GM19324 (cell line): ENCODE results near the gene FLYWCH1.

Source experiments
- ATAC-seq: cut with Tn5 transposase; IDR thresholded peaks from one replicate; pipeline ENCODE4 v1.9.1; 2021; ENCODE audit warnings: mild to moderate bottlenecking, moderate library complexity; ENCODE audit not compliant: unreplicated experiment, low FRiP score

Gene FLYWCH1

DNA sequence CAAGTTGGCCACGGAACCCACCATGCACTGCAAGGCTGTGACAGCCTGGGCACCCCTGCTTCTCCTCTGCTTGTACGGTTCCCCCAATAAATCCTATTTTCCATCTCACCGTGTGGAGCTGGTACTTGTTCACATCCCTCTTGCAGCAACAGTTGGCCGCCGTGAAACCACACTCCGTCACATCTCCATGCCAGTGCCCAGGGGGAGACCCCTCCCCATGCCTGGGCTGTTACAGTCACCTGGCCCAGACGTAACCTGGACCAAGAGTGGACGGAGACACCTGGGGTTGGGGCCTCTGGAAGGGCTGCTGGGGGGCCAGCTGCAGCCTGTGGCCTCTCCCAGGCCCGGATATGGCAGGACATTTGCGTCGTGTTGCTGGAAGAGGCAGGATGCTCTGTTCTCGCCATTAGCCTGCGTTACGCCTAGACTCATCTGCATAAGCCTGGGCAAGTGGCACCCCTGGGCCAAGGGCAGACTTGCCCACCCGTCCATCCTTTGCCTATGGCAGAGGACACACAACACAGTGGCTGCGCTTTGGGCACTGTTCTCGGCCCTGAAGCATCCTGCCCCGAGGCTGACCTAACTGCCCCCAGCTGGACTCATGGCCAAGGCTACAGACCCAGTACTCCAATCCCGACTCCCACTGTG lies 38.1 kb downstream of the FLYWCH1 start:
- no peak for ATAC-seq

DNA sequence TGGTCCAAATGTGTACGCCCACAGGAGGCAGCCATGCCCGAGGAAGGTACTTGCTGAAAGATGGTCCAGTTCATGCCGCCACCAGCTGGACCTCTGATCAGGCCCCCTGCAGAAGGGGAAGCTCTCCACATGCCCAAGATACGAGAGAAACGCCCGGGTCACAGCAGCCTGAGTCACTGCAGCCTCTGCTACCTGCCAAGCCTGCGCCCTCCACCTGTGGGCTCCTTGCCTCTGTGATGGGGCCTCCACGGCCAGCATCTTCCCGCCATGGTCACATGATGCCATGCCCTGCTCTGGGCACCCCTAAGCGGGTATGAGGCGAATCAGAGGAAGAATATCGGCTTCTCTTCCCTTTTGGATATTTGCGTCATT lies 38.6 kb downstream of the FLYWCH1 start:
- ATAC-seq: no peak

DNA sequence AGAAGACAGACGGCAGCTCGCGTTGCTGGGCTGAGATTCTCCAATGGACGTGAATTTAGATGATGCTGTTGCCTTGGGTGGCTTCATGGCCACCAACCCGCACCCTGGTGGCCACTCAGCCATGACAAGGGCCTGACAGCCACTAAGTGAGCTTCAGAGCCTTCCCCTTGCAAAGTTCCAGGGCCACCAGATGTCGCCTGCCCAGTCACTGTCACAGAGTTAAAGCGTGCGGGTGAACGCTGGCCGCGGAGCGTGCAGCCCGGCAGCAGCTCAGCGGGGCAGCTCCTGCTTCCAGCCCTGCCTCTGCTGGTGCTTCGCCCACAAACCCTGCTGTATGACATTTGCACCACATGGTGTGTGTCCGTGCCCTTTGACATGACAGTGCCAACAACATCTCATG lies 39.0 kb downstream of the FLYWCH1 start:
- ATAC-seq: no peak

DNA sequence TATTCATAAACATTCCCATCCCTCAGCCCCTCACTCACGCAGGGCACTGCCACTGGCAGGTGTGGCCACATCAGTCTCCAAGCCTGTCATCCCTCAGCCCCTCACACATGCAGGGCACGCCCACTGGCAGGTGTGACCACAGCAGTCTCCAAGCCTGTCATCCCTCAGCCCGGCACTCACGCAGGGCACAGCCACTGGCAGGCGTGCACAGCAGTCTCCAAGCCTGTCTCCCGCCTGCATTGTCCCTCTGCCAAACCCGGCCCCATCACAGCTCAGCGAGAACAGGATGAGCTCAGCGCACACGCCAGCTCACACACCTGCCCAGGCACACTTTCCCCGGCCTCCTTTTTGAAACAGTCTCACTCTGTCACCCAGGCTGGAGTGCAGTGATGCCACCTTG lies 40.9 kb downstream of the FLYWCH1 start:
- no peak for ATAC-seq

DNA sequence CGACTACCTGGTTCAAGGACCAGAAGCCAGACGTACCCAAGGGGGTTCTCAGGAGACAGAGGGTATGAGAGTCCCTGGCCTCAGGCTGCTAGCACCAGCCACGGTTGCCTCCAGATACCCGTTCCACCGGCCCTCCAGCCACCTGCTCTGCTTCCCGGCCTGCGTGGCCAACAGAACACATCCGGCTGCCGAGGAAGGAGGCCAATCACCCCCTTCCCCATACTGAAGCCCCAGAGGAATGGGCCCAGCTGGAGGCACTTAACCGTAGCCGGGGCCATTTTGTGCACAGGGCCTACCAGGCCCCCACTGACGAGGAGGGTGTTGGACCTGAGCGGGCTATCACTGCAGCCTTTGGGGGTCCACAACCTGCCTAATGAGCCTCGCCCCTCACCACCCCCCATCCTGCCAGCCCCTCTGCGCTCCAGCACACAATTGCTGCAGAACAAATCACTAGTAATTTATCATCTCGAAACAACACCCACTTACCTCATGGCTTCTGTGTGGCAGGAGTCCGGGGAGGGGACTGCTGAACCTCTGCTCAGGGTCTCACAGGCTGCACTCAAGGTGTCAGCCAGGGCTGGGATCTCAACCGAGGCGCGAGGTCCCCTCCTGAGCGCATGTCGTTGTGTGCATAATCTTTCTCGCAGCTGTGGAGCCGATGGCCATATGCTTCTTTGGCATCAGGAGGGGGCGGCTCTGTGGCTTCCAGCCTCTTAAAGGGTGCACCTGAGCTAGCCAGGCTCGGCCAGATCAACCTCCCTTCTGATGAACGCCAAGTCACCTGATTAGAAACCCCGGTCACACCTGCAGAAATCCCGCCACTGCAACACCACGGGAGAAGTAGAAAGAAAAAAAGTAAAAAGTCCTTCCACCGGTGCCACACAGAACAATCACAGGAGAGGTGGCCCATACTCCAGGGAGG lies 42.2 kb downstream of the FLYWCH1 start:
- no peak for ATAC-seq

DNA sequence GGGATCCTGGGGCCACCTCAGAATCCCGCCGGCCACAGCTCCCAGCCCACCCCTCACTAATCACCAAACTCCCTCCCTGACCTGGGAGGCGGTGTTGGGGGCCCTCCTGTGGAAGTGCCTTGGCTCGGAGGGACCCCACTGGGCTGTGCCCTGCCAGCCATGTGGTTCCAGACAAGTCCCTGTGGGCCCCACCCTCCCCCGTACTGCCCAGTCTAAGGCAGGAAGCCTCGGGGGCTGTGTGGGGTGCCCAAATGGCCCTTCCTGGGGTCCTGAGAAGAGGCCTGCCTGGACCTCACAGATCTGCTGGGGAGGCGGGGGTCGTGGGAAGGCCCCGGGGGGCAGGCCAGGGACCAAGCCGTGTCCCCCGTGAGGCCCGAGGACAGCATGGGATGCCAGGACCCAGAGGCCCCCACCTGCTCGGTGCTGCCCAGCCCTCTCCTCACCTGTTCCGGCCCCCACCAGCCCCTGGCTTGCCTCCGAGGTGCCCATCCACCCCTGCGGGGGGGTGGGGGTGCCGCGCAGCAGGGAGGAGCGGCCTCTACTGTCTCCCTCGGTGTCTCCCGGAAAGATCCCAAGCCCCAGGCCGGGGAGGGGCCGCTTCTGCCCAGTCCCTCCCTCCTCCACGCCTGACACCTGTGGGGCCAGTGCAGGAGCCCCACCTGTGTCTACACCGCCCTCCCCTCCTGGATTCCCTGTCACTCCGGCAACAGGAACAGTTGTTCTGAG lies 43.1 kb downstream of the FLYWCH1 start:
- no peak for ATAC-seq

DNA sequence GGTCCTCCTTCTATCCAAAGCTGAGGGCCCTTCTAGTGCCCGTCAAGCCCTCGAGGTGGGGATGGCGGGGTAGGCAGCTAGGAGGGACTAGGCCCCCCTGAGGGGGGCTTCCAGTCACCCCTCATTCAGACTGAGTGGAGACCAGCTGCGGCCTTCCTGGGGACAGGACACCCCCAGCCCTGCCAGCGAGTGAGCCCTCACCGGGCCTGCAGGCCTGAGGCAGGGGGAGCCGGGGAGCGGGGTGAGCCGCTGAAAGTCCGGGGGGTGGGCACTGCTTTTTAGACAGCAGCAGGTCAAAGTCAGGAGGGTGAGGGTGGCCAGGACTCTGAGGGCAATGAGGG lies 43.7 kb downstream of the FLYWCH1 start:
- no peak for ATAC-seq

DNA sequence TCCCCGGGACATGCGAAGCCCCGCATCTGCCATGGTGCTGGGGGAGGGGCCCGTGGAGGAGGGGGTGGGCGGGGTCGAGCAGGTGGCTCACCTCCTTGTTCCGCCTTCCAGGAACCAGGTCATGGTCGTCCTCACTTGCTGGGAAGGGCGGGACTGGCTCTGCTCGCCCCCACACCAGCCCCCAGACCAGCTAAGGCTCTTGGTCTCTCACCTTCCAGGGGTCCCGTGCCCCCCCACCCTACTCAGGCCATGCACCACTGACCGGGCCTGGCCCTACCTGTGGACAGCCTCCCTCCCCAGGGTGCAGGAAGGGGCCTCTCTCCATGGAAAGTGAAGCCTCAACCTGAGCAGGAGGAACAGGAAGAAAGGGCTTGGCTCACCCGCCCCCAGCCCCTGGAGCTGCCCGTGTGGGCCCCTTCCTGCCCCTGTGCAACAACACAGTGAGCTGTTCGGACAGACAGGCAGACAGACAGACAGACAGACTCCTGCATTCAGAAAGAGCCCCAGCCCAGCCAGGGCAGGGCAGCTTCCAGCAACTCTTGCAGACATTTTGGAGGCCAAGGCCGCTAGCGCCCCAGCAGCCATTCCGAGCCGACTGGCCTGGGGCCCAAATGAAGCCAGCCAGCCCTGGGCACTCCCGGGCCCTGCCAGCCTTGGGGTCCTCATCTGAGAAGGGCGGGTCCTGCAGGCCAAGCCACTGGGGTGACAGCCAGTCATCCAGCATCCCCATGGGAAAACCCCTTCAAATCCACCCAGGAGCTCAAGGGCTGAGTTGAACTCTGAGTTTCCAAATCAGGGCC lies 44.2 kb downstream of the FLYWCH1 start:
- no peak for ATAC-seq

DNA sequence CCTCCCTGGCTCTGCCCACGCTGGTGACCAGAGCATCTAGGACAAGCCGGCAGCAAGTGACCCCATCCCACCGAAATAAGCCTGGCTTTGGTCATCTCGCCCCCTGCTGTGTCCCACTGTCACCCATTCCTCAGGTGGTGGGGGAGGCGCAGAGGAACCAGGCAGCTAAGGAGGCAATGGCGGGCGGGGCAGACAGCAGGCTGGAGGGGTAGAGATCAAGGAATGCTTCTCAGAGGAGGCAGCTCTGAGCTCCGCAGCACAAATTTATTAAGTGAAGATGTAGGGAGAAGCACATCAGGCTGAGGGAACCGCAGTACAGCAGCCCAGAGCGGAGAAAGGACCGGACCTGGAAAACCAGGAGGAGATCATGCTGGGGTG lies 44.8 kb downstream of the FLYWCH1 start:
- ATAC-seq: no peak

DNA sequence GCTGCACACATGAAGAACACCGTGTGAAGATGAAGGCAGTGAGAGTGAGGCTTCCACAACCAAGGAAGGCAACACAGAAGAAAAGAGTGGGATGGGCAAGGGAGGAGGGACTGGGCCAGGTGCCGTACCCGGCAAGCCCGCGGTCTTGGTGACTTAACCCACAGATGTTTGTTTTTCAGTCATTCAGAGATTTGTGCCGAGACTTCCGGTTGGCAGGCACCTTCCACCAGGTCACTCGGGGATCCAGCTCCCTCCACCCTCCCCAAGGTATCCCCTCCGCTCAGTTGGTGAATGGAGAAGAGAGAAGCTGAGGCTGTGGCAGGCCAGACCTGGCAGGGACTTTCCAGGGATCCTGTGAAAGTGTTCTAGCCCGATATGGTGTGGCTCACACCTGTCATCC lies 47.5 kb downstream of the FLYWCH1 start:
- no peak for ATAC-seq

DNA sequence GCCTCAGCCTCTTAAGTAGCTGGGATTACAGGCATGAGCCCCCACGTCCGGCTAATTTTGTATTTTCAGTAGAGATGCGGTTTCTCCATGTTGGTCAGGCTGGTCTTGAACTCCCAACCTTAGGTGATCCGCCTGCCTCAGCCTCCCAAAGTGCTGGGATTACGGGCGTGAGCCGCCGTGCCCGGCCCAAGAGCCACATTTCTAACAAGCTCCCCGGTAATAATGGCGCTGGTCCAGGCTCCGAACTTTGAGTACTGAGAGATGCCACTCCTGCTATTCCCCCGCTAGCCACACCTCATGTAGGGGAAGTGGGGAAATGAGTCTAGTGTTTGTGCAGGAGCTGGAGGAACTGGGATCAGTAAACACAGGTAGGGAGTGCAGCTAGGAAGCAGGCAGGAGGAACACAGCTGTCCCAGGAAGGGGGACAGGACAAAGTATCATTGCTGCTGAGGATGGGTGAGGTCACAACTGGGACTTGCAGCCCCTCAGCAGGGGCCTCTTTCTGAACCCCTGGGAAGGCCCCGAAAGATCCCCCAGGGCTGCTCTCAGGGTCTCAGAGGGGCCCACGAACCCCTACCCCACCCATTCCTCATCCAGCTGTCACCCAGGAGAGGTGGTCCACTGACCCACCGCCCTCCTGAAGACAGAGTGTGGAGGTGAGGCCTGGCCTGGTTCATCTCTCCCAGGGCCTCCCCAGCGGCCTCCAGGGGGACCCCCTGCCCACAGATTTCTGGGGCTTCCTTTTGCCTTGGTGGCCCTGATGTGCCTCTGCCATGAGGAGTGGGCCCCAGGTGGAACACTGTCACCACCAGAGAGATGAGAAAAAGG lies 48.7 kb downstream of the FLYWCH1 start:
- ATAC-seq: no peak

DNA sequence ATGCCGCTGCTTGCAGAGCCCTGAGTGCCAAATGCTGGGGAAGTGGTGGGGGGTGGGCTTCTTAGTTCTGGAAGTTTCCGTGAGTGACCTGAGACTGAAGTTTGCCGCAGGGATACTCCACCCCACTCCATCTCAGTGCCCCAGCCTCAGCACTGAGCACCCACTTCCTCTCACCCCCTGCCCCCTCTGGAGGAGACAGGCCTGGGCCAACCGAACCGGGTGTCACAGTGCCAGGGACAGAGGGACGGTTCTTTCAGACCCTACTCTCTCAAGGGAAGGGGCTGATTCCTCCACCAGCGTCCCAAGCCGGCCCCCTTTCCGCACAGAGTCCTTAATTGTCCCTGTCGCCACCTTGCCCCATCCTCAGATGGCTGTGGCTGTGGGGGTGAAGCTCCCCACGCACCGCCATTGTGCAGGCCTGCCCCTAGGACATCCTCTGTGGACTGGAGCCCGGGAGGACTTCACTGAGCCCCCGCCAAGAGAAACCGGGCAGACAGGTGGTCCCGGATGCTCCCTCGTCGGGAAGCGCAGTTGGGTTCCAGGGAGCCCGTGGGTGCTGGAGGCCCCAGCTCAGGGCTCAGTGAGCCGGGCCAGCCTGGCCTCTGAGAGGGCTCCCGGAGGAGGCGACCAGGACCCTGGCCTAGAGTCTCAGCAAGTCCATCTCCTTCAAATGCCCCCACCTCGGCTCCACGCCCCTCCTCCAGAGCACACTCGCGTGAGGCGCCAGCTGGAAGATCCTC lies 50.8 kb downstream of the FLYWCH1 start:
- ATAC-seq: no peak

DNA sequence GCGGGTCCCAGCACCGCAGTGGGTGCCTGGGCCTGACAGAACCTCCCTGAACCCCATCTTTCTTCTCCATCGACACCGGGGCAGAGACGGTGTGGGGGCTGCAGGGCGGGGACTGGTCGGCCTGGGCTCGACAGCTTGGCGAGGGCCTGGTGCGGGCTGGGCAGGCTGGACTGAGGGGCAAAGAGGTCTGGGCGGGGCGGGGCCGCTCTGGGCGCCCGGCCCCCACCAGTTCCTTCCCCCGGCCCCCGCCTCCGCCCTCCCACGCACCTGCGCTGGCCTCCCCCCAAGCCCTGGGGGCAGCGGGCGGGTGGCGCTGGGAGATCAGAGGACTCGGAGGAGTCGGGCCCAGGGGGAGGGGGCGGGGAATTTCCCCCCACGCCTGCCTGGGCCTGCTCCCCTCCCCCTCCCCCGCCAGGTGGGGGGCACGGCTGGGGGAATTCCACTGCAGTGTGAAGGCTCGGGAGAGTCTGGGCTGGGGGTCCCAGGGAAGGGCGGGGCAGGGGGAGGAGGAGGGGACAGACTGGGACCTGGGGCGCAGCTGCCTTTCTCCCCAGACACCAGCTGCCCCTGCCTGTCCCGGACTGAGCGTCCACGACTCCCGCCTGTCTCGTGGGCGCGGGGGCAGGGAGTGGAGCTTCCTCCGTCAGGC lies 51.5 kb downstream of the FLYWCH1 start:
- no peak for ATAC-seq

DNA sequence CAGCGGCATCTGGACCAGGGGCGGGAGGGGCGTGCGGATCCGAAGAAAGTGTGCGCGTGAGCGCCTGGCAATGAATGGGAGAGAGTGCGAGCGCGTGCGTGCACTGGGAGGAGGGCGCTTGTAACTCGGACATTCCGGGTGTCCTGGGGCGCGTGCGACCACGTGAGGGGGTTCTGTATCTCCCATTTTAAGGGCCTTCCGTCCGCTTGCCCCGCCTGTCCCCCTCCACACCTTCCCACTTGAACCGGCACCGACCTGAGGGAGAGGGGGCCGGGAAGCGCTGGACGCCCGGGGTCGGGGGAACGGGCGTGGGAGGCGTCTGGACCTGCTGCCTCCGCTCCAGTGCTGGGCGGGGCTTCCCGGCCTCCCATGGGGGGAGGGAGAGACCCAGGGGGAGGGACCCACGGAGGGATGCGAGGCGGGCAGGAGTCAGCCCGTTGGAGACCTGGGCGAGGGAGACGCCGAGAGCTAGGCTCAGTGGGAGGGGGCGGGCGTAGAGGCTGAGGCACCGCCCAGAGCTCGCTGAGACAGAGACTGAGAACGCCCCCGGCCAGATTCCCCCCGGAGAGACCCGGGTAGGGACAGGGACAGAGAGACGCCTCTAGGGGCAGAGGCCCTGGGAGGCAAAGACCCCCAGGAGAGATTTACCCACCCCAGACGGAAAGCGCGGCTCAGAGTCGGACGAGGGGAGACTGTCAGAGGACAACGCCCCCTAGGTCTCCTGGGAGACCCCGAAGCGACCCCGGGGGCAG lies 52.2 kb downstream of the FLYWCH1 start, which contains the start of gene KREMEN2:
KREMEN2 (plus strand) TSS at position 553 of the 752 bp plus-strand sequence. CDS start 246 bp downstream, outside the sequence.
- no peak for ATAC-seq

DNA sequence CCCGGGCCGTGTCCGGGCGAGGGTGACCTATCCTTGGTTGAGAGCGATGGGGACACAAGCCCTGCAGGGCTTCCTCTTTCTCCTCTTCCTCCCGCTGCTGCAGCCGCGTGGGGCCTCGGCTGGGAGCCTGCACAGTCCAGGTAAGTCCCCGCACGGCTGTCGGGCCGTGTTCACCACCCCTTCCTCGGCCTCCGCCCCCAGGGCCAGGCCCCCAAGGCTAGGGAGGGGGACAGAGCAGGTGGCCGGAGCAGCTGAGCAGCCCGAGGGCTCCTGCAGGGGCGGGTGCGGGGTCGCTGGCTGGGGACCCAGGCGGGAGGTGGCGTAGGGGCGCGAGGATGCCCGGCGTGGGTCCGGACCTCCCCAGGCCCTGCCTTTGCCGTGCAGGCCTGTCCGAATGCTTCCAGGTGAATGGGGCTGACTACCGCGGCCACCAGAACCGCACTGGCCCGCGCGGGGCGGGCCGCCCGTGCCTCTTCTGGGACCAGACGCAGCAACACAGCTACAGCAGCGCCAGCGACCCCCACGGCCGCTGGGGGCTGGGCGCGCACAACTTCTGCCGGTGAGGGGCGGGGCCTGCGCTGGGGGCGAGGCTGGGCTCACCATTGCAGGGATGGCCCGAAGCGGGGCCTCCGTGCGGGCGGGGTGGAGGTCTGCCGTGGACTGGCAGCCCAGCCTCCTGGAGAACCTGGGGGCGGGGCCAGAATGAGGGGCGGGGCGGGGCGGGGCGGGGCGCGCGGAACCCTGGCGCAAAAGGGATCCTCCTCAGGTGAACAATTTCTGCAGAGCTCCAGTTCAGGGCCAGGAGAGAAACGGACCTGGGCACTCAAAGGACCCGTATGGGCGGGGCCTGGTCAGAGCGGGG lies 53.0 kb downstream of the FLYWCH1 start:
- ATAC-seq: no peak

DNA sequence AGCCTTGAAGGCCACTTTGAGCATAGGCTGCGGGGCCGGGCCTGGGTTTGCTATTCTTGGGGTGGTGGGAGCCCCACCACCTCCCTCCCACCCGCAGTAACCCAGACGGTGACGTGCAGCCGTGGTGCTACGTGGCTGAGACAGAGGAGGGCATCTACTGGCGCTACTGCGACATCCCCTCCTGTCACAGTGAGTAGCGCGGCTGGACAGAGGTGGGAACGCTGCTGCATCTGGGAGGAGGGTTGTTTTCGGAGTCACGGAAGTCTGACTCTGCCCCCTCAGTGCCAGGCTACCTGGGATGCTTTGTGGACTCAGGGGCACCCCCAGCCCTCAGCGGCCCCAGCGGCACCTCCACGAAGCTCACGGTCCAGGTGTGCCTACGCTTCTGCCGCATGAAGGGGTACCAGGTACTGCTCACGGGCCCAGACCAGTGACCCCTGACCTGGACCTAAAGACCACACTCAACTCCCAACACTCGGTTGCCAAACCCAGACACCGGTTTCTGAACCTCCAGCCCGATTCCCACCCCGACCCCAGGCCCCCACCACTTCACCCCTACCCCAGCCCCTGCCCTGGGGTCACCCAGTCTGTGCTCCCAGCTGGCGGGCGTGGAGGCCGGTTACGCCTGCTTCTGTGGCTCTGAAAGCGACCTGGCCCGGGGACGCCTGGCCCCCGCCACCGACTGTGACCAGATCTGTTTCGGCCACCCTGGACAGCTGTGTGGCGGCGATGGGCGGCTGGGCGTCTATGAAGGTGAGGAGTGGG lies 54.5 kb downstream of the FLYWCH1 start:
- ATAC-seq: no peak
